HepG2 (cell line): Measurements from ENCODE around the gene MC1R. TPM values are rescaled to one million over a fixed set of nuclear protein-coding genes. Genes with fewer than 3 reads are reported as not detected.

Experiments used
- FUBP1 ChIP-seq: sonication (generic); formaldehyde crosslinking; IDR thresholded peaks from 2 replicates; pipeline ENCODE4 v1.5.1; 2020; ENCODE audit warnings: missing genetic modification reagents, mild to moderate bottlenecking, borderline replicate concordance
- GZF1 ChIP-seq: sonication (generic); formaldehyde crosslinking; IDR thresholded peaks from 2 replicates; pipeline ENCODE4 v1.5.1; 2020; ENCODE audit warnings: mild to moderate bottlenecking, missing genetic modification reagents
- HMG20A ChIP-seq: IDR thresholded peaks from 2 replicates; pipeline ENCODE4 v1.6.1; 2016; ENCODE audit warnings: borderline replicate concordance
- HOXD1 ChIP-seq: sonication (generic); formaldehyde crosslinking; IDR thresholded peaks from 2 replicates; pipeline ENCODE4 v1.5.0; 2020; ENCODE audit warnings: missing genetic modification reagents
- RFX3 ChIP-seq: IDR thresholded peaks from 2 replicates; pipeline ENCODE4 v1.6.1; 2016; ENCODE audit warnings: missing biosample characterization, missing genetic modification reagents
- RXRA ChIP-seq: sonication (generic); formaldehyde crosslinking; IDR thresholded peaks from 2 replicates; pipeline ENCODE4 v1.5.1; 2020; ENCODE audit warnings: missing genetic modification reagents
- TMF1 ChIP-seq: sonication (generic); formaldehyde crosslinking; IDR thresholded peaks from 2 replicates; pipeline ENCODE4 v1.8.1; 2022; ENCODE audit warnings: low read depth, missing genetic modification reagents
- ZKSCAN5 ChIP-seq: sonication (generic); formaldehyde crosslinking; IDR thresholded peaks from 2 replicates; pipeline ENCODE4 v1.5.1; 2020; ENCODE audit warnings: mild to moderate bottlenecking, missing genetic modification reagents
- ZNF609 ChIP-seq: sonication (generic); formaldehyde crosslinking; IDR thresholded peaks from 2 replicates; pipeline ENCODE4 v1.4.0; 2020; ENCODE audit warnings: mild to moderate bottlenecking, missing genetic modification reagents, borderline replicate concordance
- polyA plus RNA-seq, 8 experiments: library from polyadenylated mRNA; depleted of rRNA in 3 of 8; stranded (reverse) in 7 of 8; unstranded in 1 of 8; fragments of >200 nt; fragmentation: Illumina TruSeq in 4 of 8; extraction: Trizol in 4 of 8; gene quantifications; 2 replicates each; pipeline versions ENCODE4 v1.2.1 to v1.2.3, GENCODE V29; 2011 to 2016; ENCODE audit warnings: low read depth in 4 of 8, missing spikeins in 1 of 8, mixed read lengths in 1 of 8; ENCODE audit not compliant: insufficient read depth in 1 of 8
- total RNA-seq, 5 experiments: library from RNA; depleted of rRNA; stranded (reverse); fragments of >200 nt; fragmentation: Illumina TruSeq; extraction: Trizol; gene quantifications; 2 replicates each; pipeline ENCODE4 v1.2.3, GENCODE V29; 2016; ENCODE audit warnings: low read depth in 1 of 5
- TF ChIP-seq, protein P1 (sequence below): sonication (generic); formaldehyde crosslinking; IDR thresholded peaks from 2 replicates; pipeline ENCODE4 v1.8.1; 2023; ENCODE audit warnings: missing genetic modification reagents, mild to moderate bottlenecking, borderline replicate concordance
- TF ChIP-seq, protein P2 (sequence below): sonication (generic); formaldehyde crosslinking; IDR thresholded peaks from 2 replicates; pipeline ENCODE4 v1.4.0; 2020; ENCODE audit warnings: missing genetic modification reagents
- TF ChIP-seq, protein P3 (sequence below): sonication (generic); formaldehyde crosslinking; conservative IDR thresholded peaks from 2 replicates; pipeline ENCODE4 v1.4.0; 2020; ENCODE audit warnings: missing genetic modification reagents
- TF ChIP-seq, protein P4 (sequence below): IDR thresholded peaks from 2 replicates; pipeline ENCODE4 v1.6.1; 2016; ENCODE audit warnings: mild to moderate bottlenecking
- TF ChIP-seq, protein P5 (sequence below): sonication (generic); formaldehyde crosslinking; IDR thresholded peaks from 2 replicates; pipeline ENCODE4 v1.4.0; 2020; ENCODE audit warnings: missing genetic modification reagents

Gene MC1R
- total and polyA plus RNA-seq, 2 of the 13 experiments (the other 11 are each of a cell fraction or from before 2014, with no cell fraction given), result 9.1 to 14.8 TPM

GRCh38 chr16:89921131-89921701 lies 2.6 kb downstream of the MC1R start (continued):
- TF ChIP-seq ZNF609 (CRISPR knock-in tag) (peak; percentile 18; the same call in 1 of the 2 replicates), HOXD1 (CRISPR knock-in tag) (no peak), TMF1 (CRISPR knock-in tag) (no peak), FUBP1 (0 out of 2 replicates have a peak, but pooled peaks have one; percentile 27), ZKSCAN5 (CRISPR knock-in tag) (0 out of 2 replicates have a peak, but pooled peaks have one; percentile 39), RFX3 (no peak), GZF1 (no peak), RXRA (peak; percentile 55; the same call in 1 of the 2 replicates), HMG20A (CRISPR knock-in tag) (no peak)
- TF ChIP-seq, protein P1, sequence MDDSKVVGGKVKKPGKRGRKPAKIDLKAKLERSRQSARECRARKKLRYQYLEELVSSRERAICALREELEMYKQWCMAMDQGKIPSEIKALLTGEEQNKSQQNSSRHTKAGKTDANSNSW (CRISPR knock-in tag), result no peak
- TF ChIP-seq, protein P2, sequence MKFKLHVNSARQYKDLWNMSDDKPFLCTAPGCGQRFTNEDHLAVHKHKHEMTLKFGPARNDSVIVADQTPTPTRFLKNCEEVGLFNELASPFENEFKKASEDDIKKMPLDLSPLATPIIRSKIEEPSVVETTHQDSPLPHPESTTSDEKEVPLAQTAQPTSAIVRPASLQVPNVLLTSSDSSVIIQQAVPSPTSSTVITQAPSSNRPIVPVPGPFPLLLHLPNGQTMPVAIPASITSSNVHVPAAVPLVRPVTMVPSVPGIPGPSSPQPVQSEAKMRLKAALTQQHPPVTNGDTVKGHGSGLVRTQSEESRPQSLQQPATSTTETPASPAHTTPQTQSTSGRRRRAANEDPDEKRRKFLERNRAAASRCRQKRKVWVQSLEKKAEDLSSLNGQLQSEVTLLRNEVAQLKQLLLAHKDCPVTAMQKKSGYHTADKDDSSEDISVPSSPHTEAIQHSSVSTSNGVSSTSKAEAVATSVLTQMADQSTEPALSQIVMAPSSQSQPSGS, result peak; percentile 37; the same call in 1 of the 2 replicates
- TF ChIP-seq, protein P3, sequence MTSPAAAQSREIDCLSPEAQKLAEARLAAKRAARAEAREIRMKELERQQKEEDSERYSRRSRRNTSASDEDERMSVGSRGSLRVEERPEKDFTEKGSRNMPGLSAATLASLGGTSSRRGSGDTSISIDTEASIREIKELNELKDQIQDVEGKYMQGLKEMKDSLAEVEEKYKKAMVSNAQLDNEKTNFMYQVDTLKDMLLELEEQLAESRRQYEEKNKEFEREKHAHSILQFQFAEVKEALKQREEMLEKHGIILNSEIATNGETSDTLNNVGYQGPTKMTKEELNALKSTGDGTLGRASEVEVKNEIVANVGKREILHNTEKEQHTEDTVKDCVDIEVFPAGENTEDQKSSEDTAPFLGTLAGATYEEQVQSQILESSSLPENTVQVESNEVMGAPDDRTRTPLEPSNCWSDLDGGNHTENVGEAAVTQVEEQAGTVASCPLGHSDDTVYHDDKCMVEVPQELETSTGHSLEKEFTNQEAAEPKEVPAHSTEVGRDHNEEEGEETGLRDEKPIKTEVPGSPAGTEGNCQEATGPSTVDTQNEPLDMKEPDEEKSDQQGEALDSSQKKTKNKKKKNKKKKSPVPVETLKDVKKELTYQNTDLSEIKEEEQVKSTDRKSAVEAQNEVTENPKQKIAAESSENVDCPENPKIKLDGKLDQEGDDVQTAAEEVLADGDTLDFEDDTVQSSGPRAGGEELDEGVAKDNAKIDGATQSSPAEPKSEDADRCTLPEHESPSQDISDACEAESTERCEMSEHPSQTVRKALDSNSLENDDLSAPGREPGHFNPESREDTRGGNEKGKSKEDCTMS, result 0 out of 2 replicates have a peak, but pooled peaks have one; percentile 54
- TF ChIP-seq, protein P4, sequence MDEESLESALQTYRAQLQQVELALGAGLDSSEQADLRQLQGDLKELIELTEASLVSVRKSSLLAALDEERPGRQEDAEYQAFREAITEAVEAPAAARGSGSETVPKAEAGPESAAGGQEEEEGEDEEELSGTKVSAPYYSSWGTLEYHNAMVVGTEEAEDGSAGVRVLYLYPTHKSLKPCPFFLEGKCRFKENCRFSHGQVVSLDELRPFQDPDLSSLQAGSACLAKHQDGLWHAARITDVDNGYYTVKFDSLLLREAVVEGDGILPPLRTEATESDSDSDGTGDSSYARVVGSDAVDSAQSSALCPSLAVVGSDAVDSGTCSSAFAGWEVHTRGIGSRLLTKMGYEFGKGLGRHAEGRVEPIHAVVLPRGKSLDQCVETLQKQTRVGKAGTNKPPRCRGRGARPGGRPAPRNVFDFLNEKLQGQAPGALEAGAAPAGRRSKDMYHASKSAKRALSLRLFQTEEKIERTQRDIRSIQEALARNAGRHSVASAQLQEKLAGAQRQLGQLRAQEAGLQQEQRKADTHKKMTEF (CRISPR knock-in tag), result no peak
- TF ChIP-seq, protein P5, sequence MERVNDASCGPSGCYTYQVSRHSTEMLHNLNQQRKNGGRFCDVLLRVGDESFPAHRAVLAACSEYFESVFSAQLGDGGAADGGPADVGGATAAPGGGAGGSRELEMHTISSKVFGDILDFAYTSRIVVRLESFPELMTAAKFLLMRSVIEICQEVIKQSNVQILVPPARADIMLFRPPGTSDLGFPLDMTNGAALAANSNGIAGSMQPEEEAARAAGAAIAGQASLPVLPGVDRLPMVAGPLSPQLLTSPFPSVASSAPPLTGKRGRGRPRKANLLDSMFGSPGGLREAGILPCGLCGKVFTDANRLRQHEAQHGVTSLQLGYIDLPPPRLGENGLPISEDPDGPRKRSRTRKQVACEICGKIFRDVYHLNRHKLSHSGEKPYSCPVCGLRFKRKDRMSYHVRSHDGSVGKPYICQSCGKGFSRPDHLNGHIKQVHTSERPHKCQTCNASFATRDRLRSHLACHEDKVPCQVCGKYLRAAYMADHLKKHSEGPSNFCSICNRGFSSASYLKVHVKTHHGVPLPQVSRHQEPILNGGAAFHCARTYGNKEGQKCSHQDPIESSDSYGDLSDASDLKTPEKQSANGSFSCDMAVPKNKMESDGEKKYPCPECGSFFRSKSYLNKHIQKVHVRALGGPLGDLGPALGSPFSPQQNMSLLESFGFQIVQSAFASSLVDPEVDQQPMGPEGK (CRISPR knock-in tag), result 0 out of 2 replicates have a peak, but pooled peaks have one; percentile 42
